ENCODE measurements around the gene IFITM10.

DNA sequence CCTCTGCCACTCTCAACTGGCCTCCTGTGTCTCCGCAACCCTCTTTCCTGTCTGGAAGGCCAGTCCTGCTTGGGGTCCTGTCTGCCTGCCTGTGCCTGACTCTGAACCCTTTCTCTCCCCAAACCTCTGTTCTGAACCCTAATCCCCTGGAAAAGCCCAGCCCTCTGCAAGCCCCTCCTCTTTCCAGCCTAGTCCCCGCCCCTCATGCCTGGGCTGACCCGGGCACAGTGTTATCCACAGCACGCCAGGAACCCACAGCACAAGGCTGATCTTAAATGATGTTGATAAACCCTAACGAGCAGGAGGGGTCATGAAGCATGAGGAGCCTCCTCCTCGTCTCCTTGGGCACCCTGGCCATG lies at the start of gene IFITM10:
- TF ChIP-seq POLR2AphosphoS5 (IDR thresholded peaks at IDR 0.05) (no peak), POLR2A (IDR thresholded peaks at IDR 0.05; ENCODE audit: low read depth) (no peak)

All from esophagus muscularis mucosa (tissue), 2 donors.